Ectodermal cell (in vitro differentiated cells): ENCODE measurements around the gene MCMBP.

ENCODE experiments used
- H3K27ac ChIP-seq: 2 replicates; pipeline ENCODE4 v1.7.0; 2013; ENCODE audit warnings: mild to moderate bottlenecking, low read depth, low read length; ENCODE audit not compliant: insufficient read depth, poor library complexity, severe bottlenecking
- H3K27me3 ChIP-seq: 2 replicates; pipeline ENCODE4 v1.7.0; 2013; ENCODE audit warnings: mild to moderate bottlenecking, low read length; ENCODE audit not compliant: insufficient read depth, control insufficient read depth, poor library complexity, severe bottlenecking
- H3K36me3 ChIP-seq: one replicate; pipeline ENCODE4 v1.7.0; 2013; ENCODE audit warnings: low read length; ENCODE audit not compliant: control insufficient read depth, insufficient read depth
- H3K4me1 ChIP-seq: one replicate; pipeline ENCODE4 v1.7.0; 2013; ENCODE audit warnings: low read length; ENCODE audit not compliant: control insufficient read depth, insufficient read depth
- H3K4me3 ChIP-seq: 2 replicates; pipeline ENCODE4 v1.7.0; 2013; ENCODE audit warnings: low read depth, low read length, control low read depth; ENCODE audit not compliant: insufficient read depth
- H3K9me3 ChIP-seq: 2 replicates; pipeline ENCODE4 v1.7.0; 2013; ENCODE audit warnings: mild to moderate bottlenecking, low read length, moderate library complexity; ENCODE audit not compliant: control insufficient read depth
- WGBS, 2 experiments: methylation state at CpG; one replicate each; pipeline ENCODE4 v1.1.7; 2013; ENCODE audit warnings: missing lambda C conversion rate in 2 of 2; 5-methylcytosine and 5-hydroxymethylcytosine counted together

The MCMBP gene

DNA sequence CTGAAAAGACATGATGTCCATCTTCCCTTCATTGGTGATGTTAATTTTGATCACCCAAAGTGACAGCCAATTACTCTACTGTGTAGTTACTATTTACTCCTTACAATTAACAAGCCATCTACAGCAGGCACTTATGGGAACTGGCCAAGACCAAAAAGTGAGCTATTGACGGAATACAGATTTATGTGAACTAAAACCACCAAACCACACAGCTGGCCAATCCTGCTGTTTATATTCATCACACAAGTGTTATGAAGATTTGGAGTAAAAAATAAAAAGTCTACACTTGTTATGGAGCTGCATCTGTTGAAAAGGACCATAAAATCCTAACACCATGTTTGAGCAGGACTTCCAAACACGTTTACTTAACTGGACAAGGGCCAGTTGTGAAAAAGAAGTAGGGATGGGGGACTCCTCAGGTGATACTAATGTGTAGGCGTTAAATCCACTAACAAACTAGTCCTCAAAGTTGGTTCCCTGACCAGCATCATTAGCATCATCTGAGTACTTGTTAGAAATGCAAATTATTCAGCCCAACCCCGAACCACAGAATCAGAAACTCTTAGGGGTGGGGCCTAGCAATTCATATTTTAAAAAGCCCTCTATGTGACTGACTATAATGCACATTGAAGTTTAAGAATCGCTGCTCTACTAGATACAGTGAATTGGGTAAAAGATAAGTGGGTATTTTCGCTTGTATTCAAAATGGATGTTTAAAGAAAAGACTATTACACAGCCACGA lies 11.6 kb downstream of the MCMBP start:
- Histone ChIP-seq H3K4me1 (no peaks in the 10 kb centered on the region), H3K9me3 (no peaks in the 10 kb centered on the region), H3K27me3 (no peaks in the 10 kb centered on the region), H3K4me3 (no peak overlapping the region), H3K36me3 (peaks cover 16% of the 10 kb centered on the region), H3K27ac (no peak overlapping the region)
- 73 to 80% methylated on average over 7 of the region's 7 CpGs for WGBS, 2 experiments

GRCh38 chr10:119859420-119860258 lies 13.0 kb downstream of the MCMBP start:
- H3K27ac ChIP-seq = no peak overlapping the region
- 71 to 85% methylated on average over 1 of the region's 1 CpG for WGBS, 2 experiments

DNA sequence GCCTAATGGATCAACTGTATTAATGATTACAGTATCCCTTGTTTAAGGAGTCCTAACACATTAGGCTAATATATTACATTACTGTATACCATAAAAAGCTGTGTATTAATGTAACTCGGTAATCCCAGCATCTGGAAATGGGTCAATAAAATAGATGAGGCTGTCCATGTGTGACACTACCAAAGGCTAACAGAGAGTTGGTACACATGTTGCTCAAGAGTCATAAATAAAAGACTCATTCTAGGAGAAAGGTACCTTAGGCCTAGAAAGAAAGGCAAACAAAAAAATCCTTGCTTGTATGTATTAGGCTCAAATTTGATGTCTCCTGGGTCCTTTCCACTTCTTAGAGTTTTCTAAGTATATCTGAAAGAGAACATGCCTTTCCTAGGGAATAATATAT lies 14.6 kb downstream of the MCMBP start:
- Histone ChIP-seq H3K27ac (no peak overlapping the region), H3K27me3 (no peaks in the 10 kb centered on the region), H3K4me3 (no peak overlapping the region), H3K4me1 (no peaks in the 10 kb centered on the region), H3K36me3 (peaks cover 32% of the 10 kb centered on the region), H3K9me3 (no peaks in the 10 kb centered on the region)
- WGBS, 2 experiments = 100% methylated on average over 1 of the region's 1 CpG; no CpG with 5 or more reads in 1 of the 2 experiments

More at GRCh38 chr10:119859420-119860258, 13.0 kb downstream of the MCMBP start:
- H3K36me3 ChIP-seq = peaks cover 22% of the 10 kb centered on the region
- no peaks in the 10 kb centered on the region for H3K27me3 ChIP-seq
- H3K4me1 ChIP-seq = no peaks in the 10 kb centered on the region
- H3K4me3 ChIP-seq = no peak overlapping the region
- H3K9me3 ChIP-seq = no peaks in the 10 kb centered on the region

GRCh38 chr10:119853574-119853973 lies 19.1 kb downstream of the MCMBP start:
- 96% methylated on average over 1 of the region's 1 CpG for WGBS, 2 experiments
- Histone ChIP-seq H3K4me3 (no peak overlapping the region), H3K27ac (no peak overlapping the region), H3K36me3 (peaks cover 57% of the 10 kb centered on the region), H3K27me3 (no peaks in the 10 kb centered on the region), H3K4me1 (no peaks in the 10 kb centered on the region), H3K9me3 (no peaks in the 10 kb centered on the region)

DNA sequence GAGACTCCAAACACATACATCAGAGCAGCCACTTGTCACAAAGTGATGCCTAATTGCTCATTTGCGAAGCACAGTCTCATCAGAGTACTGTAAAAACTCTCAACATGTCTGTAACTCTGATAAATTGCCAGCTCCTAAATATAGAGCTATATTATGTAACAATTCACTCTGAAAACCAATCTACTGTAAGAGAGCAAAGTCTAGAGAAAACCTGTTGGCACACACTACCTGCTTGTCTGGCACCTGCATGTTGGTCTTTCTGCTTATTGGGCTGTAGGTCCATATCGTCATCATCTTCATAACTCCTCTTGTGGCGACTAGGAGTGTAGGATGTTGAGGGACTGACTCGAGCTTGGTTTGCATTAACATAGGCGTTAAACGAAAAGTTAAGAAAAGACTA lies 19.8 kb downstream of the MCMBP start:
- WGBS, 2 experiments = 98 to 100% methylated on average over 3 to 6 of the region's 6 CpGs
- H3K4me3 ChIP-seq = no peak overlapping the region
- H3K36me3 ChIP-seq = peaks cover 57% of the 10 kb centered on the region
- H3K9me3 ChIP-seq = no peaks in the 10 kb centered on the region
- no peaks in the 10 kb centered on the region for H3K27me3 ChIP-seq
- H3K4me1 ChIP-seq = no peaks in the 10 kb centered on the region
- no peak overlapping the region for H3K27ac ChIP-seq

GRCh38 chr10:119852277-119852676 lies 20.4 kb downstream of the MCMBP start:
- Histone ChIP-seq H3K4me3 (no peak overlapping the region), H3K9me3 (no peaks in the 10 kb centered on the region), H3K36me3 (peaks cover 59% of the 10 kb centered on the region), H3K4me1 (no peaks in the 10 kb centered on the region), H3K27me3 (no peaks in the 10 kb centered on the region), H3K27ac (no peak overlapping the region)
- WGBS, 2 experiments = 94 to 98% methylated on average over 6 of the region's 6 CpGs

DNA sequence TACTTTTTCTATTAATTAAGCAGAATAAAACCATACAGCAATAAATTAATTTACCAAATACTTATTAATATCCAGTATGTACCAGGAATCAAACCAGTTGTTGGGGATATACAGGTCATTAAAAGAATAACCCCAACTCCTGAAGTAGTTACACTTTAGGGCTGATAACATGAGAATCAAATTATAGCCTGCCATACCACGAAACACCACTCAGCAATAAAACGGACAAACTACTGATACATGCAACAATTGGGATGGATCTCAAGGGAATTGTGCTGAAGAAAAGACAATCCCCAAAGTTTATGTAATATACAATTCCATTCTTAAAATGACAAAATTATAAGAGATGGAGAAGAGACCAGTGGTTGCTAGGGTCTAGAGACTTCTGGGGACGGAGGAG lies 22.7 kb downstream of the MCMBP start:
- no peak overlapping the region for H3K27ac ChIP-seq
- 89 to 97% methylated on average over 2 to 3 of the region's 3 CpGs for WGBS, 2 experiments
- H3K4me3 ChIP-seq = no peak overlapping the region
- no peaks in the 10 kb centered on the region for H3K4me1 ChIP-seq
- no peaks in the 10 kb centered on the region for H3K27me3 ChIP-seq
- H3K36me3 ChIP-seq = peaks cover 50% of the 10 kb centered on the region
- no peaks in the 10 kb centered on the region for H3K9me3 ChIP-seq

DNA sequence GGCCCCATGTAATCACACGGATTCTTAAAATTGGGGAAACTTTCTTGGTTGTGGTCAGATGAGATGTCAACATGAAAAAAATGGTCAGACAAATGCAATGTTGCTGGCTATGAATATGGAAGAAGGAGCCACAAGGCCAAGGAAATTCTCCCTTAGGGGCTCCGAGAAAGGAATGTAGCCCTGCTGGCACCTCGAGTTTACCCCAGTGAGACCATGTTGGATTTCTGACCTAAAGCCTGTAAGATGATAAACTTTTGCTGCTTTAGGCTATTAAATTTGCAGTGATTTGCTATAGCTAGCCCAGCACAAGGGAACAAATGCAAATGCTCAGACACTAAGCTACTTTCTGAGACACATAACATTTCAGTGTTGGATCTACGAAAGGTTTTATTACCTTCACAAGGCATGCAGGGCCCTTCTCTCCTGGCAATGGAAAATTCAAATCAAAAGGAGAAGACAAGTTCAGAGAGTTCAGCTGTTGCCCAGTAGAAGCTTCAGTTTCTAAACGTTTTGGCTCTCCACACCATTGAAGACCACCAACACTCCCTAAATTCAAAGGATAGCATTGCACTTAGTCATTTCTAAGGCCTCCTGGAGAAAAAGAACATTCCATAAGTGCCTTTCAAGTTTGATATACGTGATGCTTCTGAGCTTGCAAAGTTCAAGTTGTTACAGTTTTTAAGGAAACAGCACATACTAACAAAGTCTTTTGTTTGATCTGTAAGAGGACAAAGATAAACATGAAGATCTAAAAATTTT lies 23.4 kb downstream of the MCMBP start:
- no peak overlapping the region for H3K27ac ChIP-seq
- H3K27me3 ChIP-seq = no peaks in the 10 kb centered on the region
- no peaks in the 10 kb centered on the region for H3K4me1 ChIP-seq
- H3K9me3 ChIP-seq = no peaks in the 10 kb centered on the region
- H3K4me3 ChIP-seq = no peak overlapping the region
- H3K36me3 ChIP-seq = peaks cover 49% of the 10 kb centered on the region
- 85 to 92% methylated on average over 6 of the region's 6 CpGs for WGBS, 2 experiments

DNA sequence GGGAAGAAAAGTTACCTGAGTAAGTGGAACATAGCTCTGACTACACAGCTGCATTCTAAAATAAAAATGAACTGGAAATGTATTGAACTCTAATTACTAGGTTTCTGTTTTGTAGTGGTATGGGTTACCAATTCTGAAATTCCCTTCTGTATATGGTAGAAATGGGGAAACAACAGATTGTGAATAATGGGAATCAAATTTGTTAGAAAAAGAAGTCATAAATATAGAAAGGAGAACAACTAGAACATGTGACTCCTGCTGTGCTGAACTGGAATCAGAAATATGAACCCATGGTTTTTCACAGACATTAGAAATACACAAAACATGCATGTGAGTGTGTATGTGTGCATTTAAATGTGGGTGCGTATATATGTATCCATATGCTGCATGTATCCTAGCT lies 27.0 kb downstream of the MCMBP start:
- Histone ChIP-seq H3K36me3 (peaks cover 49% of the 10 kb centered on the region), H3K4me1 (no peaks in the 10 kb centered on the region), H3K4me3 (no peak overlapping the region), H3K27ac (no peak overlapping the region), H3K9me3 (no peaks in the 10 kb centered on the region), H3K27me3 (no peaks in the 10 kb centered on the region)
- WGBS, 2 experiments = 95 to 100% methylated on average over 1 of the region's 1 CpG

GRCh38 chr10:119834188-119834587 lies 38.5 kb downstream of the MCMBP start:
- H3K4me3 ChIP-seq = no peak overlapping the region
- H3K4me1 ChIP-seq = no peaks in the 10 kb centered on the region
- H3K27me3 ChIP-seq = no peaks in the 10 kb centered on the region
- H3K36me3 ChIP-seq = peaks cover 34% of the 10 kb centered on the region
- WGBS, 2 experiments = 88 to 93% methylated on average over 4 of the region's 4 CpGs
- H3K9me3 ChIP-seq = no peaks in the 10 kb centered on the region
- no peak overlapping the region for H3K27ac ChIP-seq
